HG02973 (cell line): ENCODE data around the gene SLC6A11.

Experiments used
- ATAC-seq: cut with Tn5 transposase; IDR thresholded peaks from one replicate; pipeline ENCODE4 v1.9.1; 2021; ENCODE audit warnings: moderate library complexity; ENCODE audit not compliant: unreplicated experiment

SLC6A11 gene

GRCh38 chr3:10974746-10975375 lies 158.8 kb downstream of the SLC6A11 start:
- no peak for ATAC-seq

GRCh38 chr3:10975695-10976234 lies 159.7 kb downstream of the SLC6A11 start:
- no peak for ATAC-seq

GRCh38 chr3:10976770-10977169 lies 160.7 kb downstream of the SLC6A11 start:
- no peak for ATAC-seq

- no peak for ATAC-seq
Measured at GRCh38 chr3:10977892-10978510, 162.0 kb downstream of the SLC6A11 start.

GRCh38 chr3:10978956-10979355 lies 162.9 kb downstream of the SLC6A11 start:
- ATAC-seq: no peak

- ATAC-seq: no peak
Measured at GRCh38 chr3:10980312-10980711, 164.3 kb downstream of the SLC6A11 start.

- no peak for ATAC-seq
Measured at GRCh38 chr3:10981031-10981430, 165.0 kb downstream of the SLC6A11 start.

- ATAC-seq: no peak
Measured at GRCh38 chr3:10981961-10982360, 165.9 kb downstream of the SLC6A11 start.

- no peak for ATAC-seq
Measured at GRCh38 chr3:10982782-10983181, 166.8 kb downstream of the SLC6A11 start.

- no peak for ATAC-seq
Measured at GRCh38 chr3:10983219-10983916, 167.3 kb downstream of the SLC6A11 start.

GRCh38 chr3:10984371-10984896 lies 168.4 kb downstream of the SLC6A11 start:
- ATAC-seq: no peak

- ATAC-seq: no peak
Measured at GRCh38 chr3:10985181-10985580, 169.2 kb downstream of the SLC6A11 start.

GRCh38 chr3:10986592-10986991 lies 170.6 kb downstream of the SLC6A11 start:
- no peak for ATAC-seq

GRCh38 chr3:10988001-10988665 lies 172.1 kb downstream of the SLC6A11 start:
- no peak for ATAC-seq

GRCh38 chr3:10988991-10989484 lies 173.0 kb downstream of the SLC6A11 start:
- no peak for ATAC-seq
